A549 (cell line): Measurements from ENCODE around the gene PALM3. TPM values are rescaled to one million over a fixed set of nuclear protein-coding genes. Genes with fewer than 3 reads are reported as not detected.

ENCODE experiments used
- ATAC-seq, 2 experiments: fragments of 200-7000 bp in 1 of 2; fragments of >200 bp in 1 of 2; cut with Nextera tagmentation in 1 of 2; cut with Tn5 transposase in 1 of 2; 3 replicates each; pipeline versions ENCODE4 v1.8.0 to v1.9.1; 2018 to 2020; ENCODE audit warnings: mild to moderate bottlenecking in 1 of 2, moderate library complexity in 1 of 2
- CTCF ChIA-PET: fragments of 300-600 bp; sonication (Branson Sonifier 250); formaldehyde crosslinking; extraction: SDS; loops from one replicate; lab custom pipeline; 2021; ENCODE audit warnings: antibody characterized with exemption, inconsistent platforms; lab: Yijun Ruan, JAX
- POLR2A ChIA-PET: fragments of 350-600 bp; formaldehyde crosslinking; extraction: SDS; loops from one replicate; lab custom pipeline; 2021; ENCODE audit warnings: antibody characterized with exemption, inconsistent platforms; lab: Yijun Ruan, JAX
- DNase-seq, 2 experiments: peaks; one replicate each; pipeline versions ENCODE4 v3.0.0 to v3.0.0-alpha.2; 2011 to 2016; ENCODE audit warnings: low read depth in 1 of 2, low spot score in 1 of 2
- FAIRE-seq: peaks from 2 replicates; lab custom pipeline; 2011; peaks lifted over from hg19 to GRCh38; lab: Jason Lieb, UNC
- H3K27ac ChIP-seq, 2 experiments: fragments of >200 bp; sonication (Bioruptor Twin); formaldehyde crosslinking; 3 replicates each; pipeline ENCODE4 v1.5.1; 2016 to 2017
- H3K4me1 ChIP-seq: fragments of >200 bp; sonication (Bioruptor Twin); formaldehyde crosslinking; 3 replicates; pipeline ENCODE4 v1.6.1; 2016
- H3K4me2 ChIP-seq: fragments of >200 bp; sonication (Bioruptor Twin); formaldehyde crosslinking; 3 replicates; pipeline ENCODE4 v1.6.1; 2016
- H3K4me3 ChIP-seq: fragments of >200 bp; sonication (Bioruptor Twin); formaldehyde crosslinking; 3 replicates; pipeline ENCODE4 v1.5.1; 2016
- H3K9me3 ChIP-seq: fragments of >200 bp; sonication (Bioruptor Twin); formaldehyde crosslinking; 3 replicates; pipeline ENCODE4 v1.6.1; 2016
- CBX8 ChIP-seq: fragments of 200-600 bp; sonication (generic); IDR thresholded peaks from 2 replicates; pipeline ENCODE4 v1.6.1; 2016
- HDAC2 ChIP-seq: fragments of 200-600 bp; sonication (generic); IDR thresholded peaks from 2 replicates; pipeline ENCODE4 v1.6.1; 2016
- HEYL ChIP-seq: fragments of 250-450 bp; sonication (Bioruptor Pico); IDR thresholded peaks from 2 replicates; pipeline ENCODE4 v1.8.0; 2021; ENCODE audit warnings: mild to moderate bottlenecking, moderate library complexity
- HOXA7 ChIP-seq: fragments of 250-450 bp; sonication (Bioruptor Pico); IDR thresholded peaks from 2 replicates; pipeline ENCODE4 v1.5.0; 2020; ENCODE audit warnings: mild to moderate bottlenecking, moderate library complexity
- MAZ ChIP-seq: fragments of 150-350 bp; IDR thresholded peaks from 2 replicates; pipeline ENCODE4 v1.6.1; 2014; ENCODE audit warnings: antibody characterized with exemption, low read depth, low read length, borderline replicate concordance
- NFE2L2 ChIP-seq: fragments of 150-350 bp; conservative IDR thresholded peaks from 2 replicates; pipeline ENCODE4 v1.6.1; 2014; ENCODE audit warnings: low read length
- NPAS2 ChIP-seq: fragments of 250-450 bp; sonication (Bioruptor Pico); IDR thresholded peaks from 2 replicates; pipeline ENCODE4 v1.8.0; 2022; ENCODE audit warnings: mild to moderate bottlenecking, moderate library complexity, borderline replicate concordance
- NR3C1 ChIP-seq: fragments of >200 bp; sonication (Bioruptor Twin); formaldehyde crosslinking; IDR thresholded peaks from 3 replicates; pipeline ENCODE4 v1.6.1; 2017
- PHF8 ChIP-seq: fragments of 200-600 bp; sonication (generic); IDR thresholded peaks from 2 replicates; pipeline ENCODE4 v1.6.1; 2016; ENCODE audit warnings: low read depth, mild to moderate bottlenecking, antibody characterized with exemption, moderate library complexity, borderline replicate concordance
- SMC3 ChIP-seq: fragments of >200 bp; sonication (Bioruptor Twin); formaldehyde crosslinking; IDR thresholded peaks from 3 replicates; pipeline ENCODE4 v1.6.1; 2018; ENCODE audit warnings: inconsistent platforms
- TP53 ChIP-seq: fragments of 250-450 bp; sonication (Bioruptor Pico); IDR thresholded peaks from 2 replicates; pipeline ENCODE4 v1.5.0; 2021; ENCODE audit warnings: mild to moderate bottlenecking, moderate library complexity
- USF2 ChIP-seq: fragments of 450-650 bp; IDR thresholded peaks from 2 replicates; pipeline ENCODE4 v1.6.1; 2014; ENCODE audit warnings: antibody characterized with exemption
- ZC3H11A ChIP-seq: fragments of 450-650 bp; IDR thresholded peaks from 2 replicates; pipeline ENCODE4 v1.6.1; 2014; ENCODE audit warnings: antibody characterized with exemption, mild to moderate bottlenecking
- ZFP36 ChIP-seq: fragments of 450-650 bp; IDR thresholded peaks from 2 replicates; pipeline ENCODE4 v1.6.1; 2014; ENCODE audit warnings: borderline replicate concordance; ENCODE audit not compliant: partially characterized antibody
- ZSCAN20 ChIP-seq: fragments of 250-450 bp; sonication (Bioruptor Pico); IDR thresholded peaks from 2 replicates; pipeline ENCODE4 v1.8.0; 2022; ENCODE audit warnings: mild to moderate bottlenecking, moderate library complexity
- WGBS: methylation state at CpG from one replicate; pipeline ENCODE4 v1.1.6; 2017; ENCODE audit errors: missing lambda C conversion rate; 5-methylcytosine and 5-hydroxymethylcytosine counted together
- polyA plus RNA-seq, 4 experiments: library from polyadenylated mRNA; depleted of rRNA in 3 of 4; stranded (reverse); fragments of >200 nt; fragmentation: RNase III in 1 of 4; extraction: RNeasy Plus Mini Kit Qiagen cat#74134 plus additional on column Dnase treatment in 1 of 4; gene quantifications; 2 replicates in 3 of 4; 3 replicates in 1 of 4; pipeline ENCODE4 v1.2.3, GENCODE V29; 2011 to 2017
- TF ChIP-seq, protein P1 (sequence below): IDR thresholded peaks from 2 replicates; pipeline ENCODE4 v1.6.1; 2012; ENCODE audit warnings: low read depth, borderline replicate concordance
- TF ChIP-seq, protein P2 (sequence below): fragments of >200 bp; sonication (Bioruptor Twin); formaldehyde crosslinking; IDR thresholded peaks from 2 replicates; pipeline ENCODE4 v1.6.1; 2016

Gene PALM3
- polyA plus RNA-seq, 2 of the 4 experiments (the other 2 are of a cell fraction), result 0.96 to 12.1 TPM

GRCh38 chr19:14089662-14090508, 28.0 kb upstream of the PALM3 start:
- peak overlapping the region; percentile 76 for H3K4me2 ChIP-seq
- TF ChIP-seq, protein P1, sequence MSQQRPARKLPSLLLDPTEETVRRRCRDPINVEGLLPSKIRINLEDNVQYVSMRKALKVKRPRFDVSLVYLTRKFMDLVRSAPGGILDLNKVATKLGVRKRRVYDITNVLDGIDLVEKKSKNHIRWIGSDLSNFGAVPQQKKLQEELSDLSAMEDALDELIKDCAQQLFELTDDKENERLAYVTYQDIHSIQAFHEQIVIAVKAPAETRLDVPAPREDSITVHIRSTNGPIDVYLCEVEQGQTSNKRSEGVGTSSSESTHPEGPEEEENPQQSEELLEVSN, result no peak
- TF ChIP-seq CBX8 (no peak), HOXA7 (CRISPR knock-in tag) (no peak), HEYL (CRISPR knock-in tag) (no peak), ZC3H11A (no peak), TP53 (CRISPR knock-in tag) (no peak), ZFP36 (no peak), HDAC2 (no peak)
- peak; percentile 30 to 54; a peak in 5 of 6 replicates for ATAC-seq
- peak overlapping the region; percentile 99 for H3K27ac ChIP-seq
- POLR2A ChIA-PET, result interaction anchor here (0.7 kb wide), 1 partner anchor 472 kb away, joined by 3 read pairs; no protein-coding TSS in a partner anchor
- FAIRE-seq, result no peak
- H3K4me3 ChIP-seq, result peak overlapping the region; percentile 87
- peaks cover 11% of the 10 kb centered on the region for H3K9me3 ChIP-seq
- DNase-seq, result peak in 1 of 2 experiments; percentile 69
- no CpG with 5 or more reads among the region's 142 CpGs for WGBS
- CTCF ChIA-PET, result interaction anchor here (0.6 to 1.0 kb wide), 5 partner anchors 12 to 112 kb away, joined by 3 to 4 read pairs (median 3); no protein-coding TSS in a partner anchor
- 0 out of 3 replicates have a peak, but pooled peaks cover 4% of the 10 kb centered on the region for H3K4me1 ChIP-seq

DNA sequence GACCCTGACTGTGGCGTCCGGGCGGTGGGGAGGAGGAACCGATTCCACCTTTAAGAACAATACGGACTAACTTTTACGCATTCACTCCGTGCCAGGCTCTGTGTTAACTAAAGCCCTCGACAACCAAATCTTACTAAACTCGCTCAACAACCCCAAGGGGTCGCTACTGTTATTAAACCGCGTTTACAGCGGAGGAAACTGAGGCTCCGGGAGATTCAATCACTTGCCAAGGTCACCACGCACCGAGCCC, 27.5 kb upstream of the PALM3 start:
- H3K9me3 ChIP-seq, result peaks cover 11% of the 10 kb centered on the region
- TF ChIP-seq NFE2L2 (no peak), NR3C1 (no peak), HEYL (CRISPR knock-in tag) (no peak), PHF8 (no peak), NPAS2 (no peak)
- TF ChIP-seq, all 56 proteins: peak for 0
- FAIRE-seq (no peak), DNase-seq (peak in 1 of 2 experiments; percentile 29), ATAC-seq (no peak)
- Histone ChIP-seq H3K4me3 (peak overlapping the region; percentile 87), H3K4me1 (0 out of 3 replicates have a peak, but pooled peaks cover 4% of the 10 kb centered on the region), H3K4me2 (peak overlapping the region; percentile 76), H3K27ac (peak overlapping the region; percentile 99)
- WGBS, result 45% methylated on average over 13 of the region's 16 CpGs
- ChIA-PET CTCF (interaction anchor here (0.6 to 1.7 kb wide), 7 partner anchors 15 to 113 kb away, joined by 3 to 6 read pairs (median 3); partner anchors contain the start of genes ASF1B and MISP3), POLR2A (no interaction called here)

GRCh38 chr19:14088634-14089411, 26.9 kb upstream of the PALM3 start:
- Histone ChIP-seq H3K27ac (peak overlapping the region in 1 of 2 experiments; percentile 99; a peak in 4 of 6 replicates), H3K4me3 (peak overlapping the region; percentile 87), H3K9me3 (peaks cover 11% of the 10 kb centered on the region), H3K4me1 (0 out of 3 replicates have a peak, but pooled peaks cover 4% of the 10 kb centered on the region), H3K4me2 (peak overlapping the region; percentile 76)
- WGBS, result 90% methylated on average over 21 of the region's 30 CpGs
- no peak for TF ChIP-seq ZFP36
- TF ChIP-seq SMC3, result no peak
- TF ChIP-seq, protein P2, sequence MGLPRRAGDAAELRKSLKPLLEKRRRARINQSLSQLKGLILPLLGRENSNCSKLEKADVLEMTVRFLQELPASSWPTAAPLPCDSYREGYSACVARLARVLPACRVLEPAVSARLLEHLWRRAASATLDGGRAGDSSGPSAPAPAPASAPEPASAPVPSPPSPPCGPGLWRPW, result no peak
- TF ChIP-seq, protein P1, result no peak
- no peak for TF ChIP-seq USF2
- no peak for TF ChIP-seq NPAS2
- no peak for TF ChIP-seq ZSCAN20 (CRISPR knock-in tag)
- no peak for TF ChIP-seq NFE2L2
- no peak for TF ChIP-seq MAZ
- FAIRE-seq, result no peak
- ChIA-PET CTCF (interaction anchor here (0.6 to 1.7 kb wide), 7 partner anchors 15 to 114 kb away, joined by 3 to 6 read pairs (median 3); partner anchors contain the start of genes ASF1B and MISP3), POLR2A (no interaction called here)
- no peak for ATAC-seq
- no peak for DNase-seq
